HUDEP-2 (cell line): ENCODE results near the gene UNC93A.
A peak's percentile ranks its signal among the peaks of the same experiment; 100 is the strongest.
"Not testable (repeated sequence)": the region's sequence is repeated elsewhere in the genome, so short reads cannot be mapped to it uniquely, and the experiment has no call there.

Source experiments
- DNase-seq, 76 experiments: peaks; one replicate each; lab custom pipeline; 2025; ENCODE audit not compliant: unreplicated experiment in 76 of 76; lab: John Stamatoyannopoulos, UW

The UNC93A gene

DNA sequence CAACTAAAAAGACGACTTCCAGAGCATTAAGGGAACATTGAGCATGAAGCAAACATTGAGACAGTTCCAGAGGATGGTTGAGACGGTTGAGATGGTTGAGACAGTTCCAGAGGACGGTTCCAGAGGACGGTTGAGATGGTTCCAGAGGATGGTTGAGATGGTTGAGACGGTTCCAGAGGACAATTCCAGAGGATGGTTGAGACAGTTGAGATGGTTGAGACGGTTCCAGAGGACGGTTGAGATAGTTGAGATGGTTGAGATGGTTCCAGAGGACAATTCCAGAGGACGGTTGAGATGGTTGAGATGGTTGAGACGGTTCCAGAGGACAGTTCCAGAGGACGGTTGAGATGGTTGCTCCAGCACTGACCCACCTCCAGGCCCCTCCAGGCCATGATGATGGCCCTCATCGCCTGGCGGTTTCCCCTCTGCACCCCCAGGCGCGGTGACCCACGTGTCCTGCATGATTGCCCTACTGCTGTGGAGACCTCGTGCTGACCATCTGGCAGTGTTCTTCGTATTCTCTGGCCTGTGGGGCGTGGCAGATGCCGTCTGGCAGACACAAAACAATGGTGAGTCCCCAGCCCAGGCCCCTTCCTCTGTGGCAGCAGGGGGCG, 16.3 kb downstream of the UNC93A start:
- no peak for DNase-seq

DNA sequence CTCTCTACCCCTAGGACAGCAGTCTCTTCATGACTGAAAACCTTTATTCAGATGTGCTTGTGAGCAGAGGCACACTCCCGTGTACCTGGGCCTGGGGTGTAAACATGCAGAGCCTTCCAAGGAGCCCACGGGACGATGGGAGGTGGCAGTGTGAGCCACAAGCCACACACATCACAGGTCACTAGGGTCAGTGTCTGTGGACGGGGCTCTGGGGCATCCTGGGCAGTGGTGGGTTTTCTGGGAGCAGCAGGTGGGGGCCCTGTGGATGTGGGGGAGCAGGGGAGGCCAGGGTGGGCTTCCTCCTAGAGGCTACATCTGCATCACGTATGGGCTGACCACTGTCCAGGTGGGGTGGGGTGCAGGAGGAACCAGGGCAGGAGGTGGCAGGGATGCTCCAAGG, 17.1 kb downstream of the UNC93A start:
- no peak for DNase-seq

- DNase-seq: not testable (repeated sequence)
These were observed 18.5 kb downstream of the UNC93A start for GRCh38 chr6:167309355-167310192.

DNA sequence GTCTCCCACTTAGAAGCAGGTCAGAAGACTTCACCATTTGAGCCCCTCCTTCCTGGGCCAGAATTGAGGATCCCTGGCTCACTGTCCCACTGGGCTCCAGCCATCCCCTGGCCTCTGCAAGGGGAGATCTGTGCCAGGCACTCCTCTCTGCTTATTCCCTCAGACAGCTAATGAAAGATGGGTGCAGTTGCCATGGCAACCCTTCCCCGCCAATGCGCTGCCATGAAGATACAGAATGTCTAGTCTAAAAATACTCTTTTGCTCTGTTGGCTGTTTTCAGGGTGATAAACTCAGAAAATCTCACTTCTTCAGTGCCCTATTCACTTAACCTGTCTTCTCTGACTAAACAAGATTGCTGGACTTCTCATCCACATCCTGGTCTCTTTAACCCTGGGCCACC, 20.2 kb downstream of the UNC93A start:
- no peak for DNase-seq

GRCh38 chr6:167311691-167312090, 20.6 kb downstream of the UNC93A start:
- not testable (repeated sequence) for DNase-seq

GRCh38 chr6:167314180-167314821, 23.2 kb downstream of the UNC93A start:
- no peak for DNase-seq

GRCh38 chr6:167317172-167317571, 26.1 kb downstream of the UNC93A start:
- DNase-seq: no peak

GRCh38 chr6:167318354-167318753, 27.2 kb downstream of the UNC93A start:
- not testable (repeated sequence) for DNase-seq

DNA sequence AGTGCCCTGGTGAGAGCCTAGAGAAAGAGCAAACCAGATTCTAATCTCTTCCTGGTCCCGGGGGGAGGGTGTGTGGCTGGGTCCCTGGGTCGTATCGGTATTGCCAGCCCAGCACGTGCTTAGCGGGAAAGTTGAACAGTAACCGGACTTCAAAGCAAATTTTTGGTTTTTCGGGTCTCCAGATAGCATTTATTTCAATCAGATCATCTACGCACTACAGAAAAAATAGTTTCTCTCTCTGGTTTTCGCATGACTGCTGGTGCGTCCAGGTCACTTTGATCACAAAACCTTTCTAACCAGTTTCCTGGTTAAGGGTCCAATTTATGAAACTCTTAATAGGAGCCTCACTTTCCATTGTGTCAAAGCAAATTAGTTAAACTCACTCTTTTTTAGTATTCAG, 27.7 kb downstream of the UNC93A start:
- not testable (repeated sequence) for DNase-seq

DNA sequence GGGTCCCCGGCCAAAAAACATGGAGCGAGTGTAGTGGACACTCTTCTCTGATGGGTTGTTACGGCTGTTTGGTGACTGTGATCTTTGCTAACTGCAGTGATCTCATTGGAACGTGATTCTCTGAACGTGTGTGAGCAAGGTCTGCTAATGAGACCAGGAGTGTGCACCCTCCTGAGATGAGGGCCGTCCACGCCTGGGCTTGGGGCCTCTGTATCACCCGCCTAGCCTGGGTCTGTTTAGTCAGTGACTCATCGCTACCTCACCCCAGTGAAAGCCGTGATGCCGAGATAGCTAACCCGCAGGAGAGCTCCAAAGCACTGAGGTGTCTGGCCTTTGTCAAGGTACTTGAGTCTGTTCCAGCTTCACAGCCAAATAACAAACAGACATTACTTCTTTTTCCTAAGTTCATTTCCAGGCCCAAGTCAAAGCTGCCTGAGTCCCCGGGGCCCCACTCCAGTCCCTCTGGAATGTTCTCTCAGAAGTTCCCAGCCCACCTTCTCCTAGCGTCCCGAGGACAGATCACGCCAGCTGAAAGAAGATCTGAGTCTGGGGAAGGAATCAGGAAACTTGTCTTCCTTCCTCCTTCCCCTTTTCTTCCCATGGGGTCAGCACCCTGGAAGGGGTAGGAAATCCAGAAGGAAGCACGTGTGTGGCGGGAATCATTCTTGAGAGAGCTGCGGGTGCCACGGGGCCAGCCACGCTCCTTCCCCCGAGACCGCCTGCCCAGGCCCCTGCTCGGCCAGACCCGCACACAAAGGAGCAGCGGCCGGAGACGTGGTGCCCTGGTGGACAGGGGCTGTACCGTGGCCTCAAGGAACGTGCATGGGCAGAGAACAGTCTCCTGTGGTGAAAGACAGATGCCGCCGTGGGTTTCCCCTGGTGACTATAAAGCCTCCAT, 29.0 kb downstream of the UNC93A start:
- peak in 1 of 76 experiments; percentile 7 for DNase-seq

DNA sequence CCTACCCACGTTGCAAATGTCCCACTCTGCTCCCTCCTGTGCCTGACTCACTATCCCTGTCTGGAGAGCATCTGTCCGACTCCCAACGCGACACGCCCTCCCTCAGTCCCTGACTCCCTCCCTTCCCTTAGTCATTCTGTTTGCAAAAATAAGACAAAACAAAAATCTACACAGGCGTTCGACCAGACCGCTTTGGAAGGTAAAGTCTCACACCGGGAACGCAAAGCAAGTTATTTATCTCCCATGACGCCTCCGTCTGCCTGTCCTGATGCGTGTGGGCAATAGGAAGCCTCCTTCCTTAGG, 29.6 kb downstream of the UNC93A start:
- not testable (repeated sequence) for DNase-seq

DNA sequence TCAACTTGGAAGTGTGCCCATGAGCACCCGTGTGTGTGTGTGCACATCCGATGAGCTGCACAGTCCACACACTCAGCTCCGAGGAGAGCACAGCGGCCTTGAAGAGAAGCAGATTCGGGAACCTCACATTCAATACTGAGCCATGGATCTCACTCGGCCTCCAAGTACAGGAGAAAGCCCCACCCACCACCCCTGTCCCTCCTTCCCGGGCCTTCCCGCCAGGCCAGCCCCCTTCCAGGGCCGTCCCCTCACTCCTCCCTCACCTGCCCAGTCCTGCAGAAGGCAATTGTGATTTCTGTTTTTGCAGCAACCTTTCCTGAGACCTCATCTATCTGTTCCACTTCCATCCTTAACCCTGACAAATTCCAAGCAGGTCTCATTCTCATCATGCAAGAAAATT, 30.1 kb downstream of the UNC93A start:
- DNase-seq: not testable (repeated sequence)

- DNase-seq: no peak
These were observed 32.0 kb downstream of the UNC93A start for GRCh38 chr6:167323111-167323510.

- no peak for DNase-seq
These were observed 33.0 kb downstream of the UNC93A start for GRCh38 chr6:167324111-167324510.

- no peak for DNase-seq
These were observed 34.7 kb downstream of the UNC93A start for GRCh38 chr6:167325766-167326165.

GRCh38 chr6:167327391-167327790, 36.3 kb downstream of the UNC93A start:
- DNase-seq: no peak

DNA sequence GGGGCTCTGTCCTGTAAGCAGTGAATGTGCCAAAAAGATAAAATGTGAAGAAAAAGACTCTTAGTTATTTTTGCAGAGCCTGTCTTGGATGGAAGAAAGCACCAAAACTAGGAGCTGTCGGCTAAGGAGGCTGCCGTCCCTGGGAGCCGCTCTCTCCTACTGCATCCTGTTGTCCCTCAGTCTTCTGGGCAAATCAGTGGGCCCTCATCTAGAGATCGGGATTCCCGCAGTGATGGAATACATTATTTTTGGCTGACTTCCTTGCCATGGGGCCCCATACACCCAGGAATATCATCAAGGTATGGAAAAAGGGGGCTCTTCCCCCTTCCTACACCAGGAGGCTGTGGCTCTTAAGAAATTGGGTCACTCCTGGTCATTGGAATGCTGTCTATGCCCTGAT, 37.0 kb downstream of the UNC93A start:
- DNase-seq: no peak

GRCh38 chr6:167329014-167329413, 37.9 kb downstream of the UNC93A start:
- no peak for DNase-seq

- DNase-seq: no peak
These were observed 39.6 kb downstream of the UNC93A start for GRCh38 chr6:167330750-167331149.

- DNase-seq: no peak
These were observed 40.5 kb downstream of the UNC93A start for GRCh38 chr6:167331565-167331964.
